ENCODE data around the gene QSOX1. TPM values are rescaled to one million over a fixed set of nuclear protein-coding genes. Genes with fewer than 3 reads are reported as not detected.

Gene QSOX1
- total and polyA plus RNA-seq, 2 donors (not counting 3 experiments of a cell fraction or from before 2014, with no cell fraction given): 256 to 415 TPM

- TF ChIP-seq EZH2 (IDR thresholded peaks at IDR 0.05; ENCODE audit: borderline replicate concordance, low read depth, low read length, severe bottlenecking): no peak
- TF ChIP-seq JUN (IDR thresholded peaks at IDR 0.05; ENCODE audit: borderline replicate concordance, insufficient read depth, insufficient read length, low read depth): no peak
- TF ChIP-seq CTCF (IDR thresholded peaks at IDR 0.05; ENCODE audit: extremely low read depth in 1 of 2, insufficient read depth in 1 of 2, low read depth in 1 of 2, low read length in 2 of 2): no peak
- no peak for TF ChIP-seq GATA2 (IDR thresholded peaks at IDR 0.05; ENCODE audit: insufficient read depth, insufficient read length, low read depth, low read length)
- TF ChIP-seq FOS (IDR thresholded peaks at IDR 0.05; ENCODE audit: borderline replicate concordance, insufficient read depth, low read length): no peak
- TF ChIP-seq POLR2A (IDR thresholded peaks at IDR 0.05; ENCODE audit: low read depth, low read length): no peak
- TF ChIP-seq MAX (IDR thresholded peaks at IDR 0.05; ENCODE audit: insufficient read depth, insufficient read length): no peak
- no peak for TF ChIP-seq MYC (IDR thresholded peaks at IDR 0.05; ENCODE audit: low read depth, low read length)
- TF ChIP-seq POLR2AphosphoS5 (IDR thresholded peaks at IDR 0.05; ENCODE audit: insufficient read depth, low read depth, low read length): no peak
- dilution Hi-C loops (cut with MboI; ENCODE audit: extremely low pct_ligation_motif_present, low sequenced_read_pairs): no loop called here
- Histone ChIP-seq H3K36me3 (ENCODE audit: control insufficient read depth in 2 of 2, extremely low read depth in 1 of 2, insufficient read depth in 2 of 2, low read length in 2 of 2) (no peaks in the 10 kb centered on the region), H2AFZ (ENCODE audit: low read depth, low read length) (no peak overlapping the region), H3K9me1 (replicated peaks; ENCODE audit: control insufficient read depth, extremely low read depth, insufficient read depth, low read length) (no peaks in the 10 kb centered on the region), H3K9ac (replicated peaks; ENCODE audit: extremely low read depth, insufficient read depth, low read length) (no peak overlapping the region), H3K4me2 (ENCODE audit: insufficient read depth, low read length) (no peak overlapping the region), H3K4me3 (replicated peaks in 1 of 3; ENCODE audit: insufficient read depth in 1 of 3, low read depth in 1 of 3, low read length in 3 of 3) (no peak overlapping the region), H3K79me2 (ENCODE audit: control insufficient read depth, insufficient read depth, low read length) (no peaks in the 10 kb centered on the region), H3K4me1 (ENCODE audit: control insufficient read depth, extremely low read depth, insufficient read depth, low read length) (no peaks in the 10 kb centered on the region), H3K27ac (ENCODE audit: insufficient read depth, low read depth, low read length) (no peak overlapping the region), H3K27me3 (ENCODE audit: control insufficient read depth in 2 of 2, insufficient read depth in 2 of 2, low read length in 2 of 2) (no peaks in the 10 kb centered on the region), H4K20me1 (replicated peaks; ENCODE audit: control insufficient read depth, extremely low read depth, insufficient read depth, low read length) (no peaks in the 10 kb centered on the region), H3K9me3 (replicated peaks; ENCODE audit: control insufficient read depth, insufficient read depth, low read length) (no peaks in the 10 kb centered on the region)
- ChIA-PET POLR2A (no interaction called here), CTCF (interaction anchor here (0.9 to 1.9 kb wide), 3 partner anchors 8 to 209 kb away, joined by 3 to 7 read pairs (median 6); no protein-coding TSS in a partner anchor)
- no peak for DNase-seq (ENCODE audit: low read depth, low spot score)
- no peak for FAIRE-seq
- BruUV-seq (replicated peaks): no TSS peak
- intact Hi-C loops (cut with micrococcal nuclease): no loop called here
Observed at GRCh38 chr1:180206581-180206980, 51.9 kb downstream of the QSOX1 start.

Measured in endothelial cell of umbilical vein (primary cell).